AG04449 (cell line): ENCODE results near the gene RNU11.

Experiments
- CTCF ChIA-PET: fragments of 350-600 bp; formaldehyde crosslinking; extraction: SDS; loops from one replicate; lab custom pipeline; 2021; ENCODE audit warnings: antibody characterized with exemption; lab: Yijun Ruan, JAX
- POLR2A ChIA-PET: fragments of 400-600, 350-600 bp; formaldehyde crosslinking; extraction: SDS; loops from one replicate; lab custom pipeline; 2020; ENCODE audit warnings: antibody characterized with exemption, inconsistent platforms; lab: Yijun Ruan, JAX
- DNase-seq: peaks from one replicate; pipeline ENCODE4 v3.0.0-alpha.2; 2010; ENCODE audit warnings: low read depth, low spot score
- H3K4me3 ChIP-seq: 2 replicates; pipeline ENCODE4 v1.5.1; 2011; ENCODE audit warnings: low read depth, mild to moderate bottlenecking, control low read depth, low read length
- CTCF ChIP-seq: IDR thresholded peaks from one replicate; pipeline ENCODE4 v1.5.1; 2011; ENCODE audit warnings: mild to moderate bottlenecking, moderate library complexity, low read length, control low read depth, inconsistent platforms; ENCODE audit not compliant: insufficient read depth; ENCODE audit errors: missing control alignments

RNU11 gene

GRCh38 chr1:28648474-28649198, at the start of gene RNU11:
Gene RNU11 (plus strand): TSS chr1:28648600.
- no peak for TF ChIP-seq CTCF
- POLR2A ChIA-PET, result interaction anchor here (0.6 to 2.3 kb wide), 18 partner anchors 8 to 533 kb away, joined by 3 to 28 read pairs (median 6); partner anchors contain the start of genes GMEB1, SRSF4, TRNAU1AP and YTHDF2
- peak; percentile 95 for DNase-seq

GRCh38 chr1:28601696-28602095, 46.7 kb upstream of the RNU11 start:
- peak overlapping the region; percentile 23; the same call in 1 of the 2 replicates for H3K4me3 ChIP-seq
- POLR2A ChIA-PET, result interaction anchor here (0.6 to 5.2 kb wide), 5 partner anchors 21 to 353 kb away, joined by 3 to 56 read pairs (median 26); no protein-coding TSS in a partner anchor
- TF ChIP-seq CTCF, result no peak
- peak; percentile 83 for DNase-seq
- CTCF ChIA-PET, result interaction anchor here (0.6 to 7.0 kb wide), 30 partner anchors 9 to 512 kb away, joined by 3 to 144 read pairs (median 8); partner anchors contain the start of genes ATP5IF1, MED18, RAB42 and TAF12

More at GRCh38 chr1:28648474-28649198, at the start of gene RNU11:
- CTCF ChIA-PET, result interaction anchor here (0.8 kb wide), 1 partner anchor 228 kb away, joined by 3 read pairs; no protein-coding TSS in a partner anchor
- peak within 1 kb of the TSS; percentile 57 for H3K4me3 ChIP-seq

GRCh38 chr1:28602536-28603439, 45.6 kb upstream of the RNU11 start:
- ChIA-PET CTCF (interaction anchor here (0.7 to 7.0 kb wide), 41 partner anchors 10 to 513 kb away, joined by 3 to 144 read pairs (median 6); partner anchors contain the start of genes ATP5IF1, RAB42 and TAF12), POLR2A (interaction anchor here (0.6 to 5.2 kb wide), 6 partner anchors 22 to 94 kb away, joined by 3 to 56 read pairs (median 16); no protein-coding TSS in a partner anchor)
- H3K4me3 ChIP-seq, result no peak overlapping the region
- DNase-seq, result peak; percentile 42
- TF ChIP-seq CTCF, result peak; percentile 57

GRCh38 chr1:28604411-28604810, 44.0 kb upstream of the RNU11 start:
- TF ChIP-seq CTCF, result no peak
- DNase-seq, result no peak
- no peak overlapping the region for H3K4me3 ChIP-seq
- POLR2A ChIA-PET, result interaction anchor here (0.6 to 5.2 kb wide), 3 partner anchors 23 to 88 kb away, joined by 3 to 30 read pairs (median 4); no protein-coding TSS in a partner anchor
- CTCF ChIA-PET, result interaction anchor here (0.6 to 7.0 kb wide), 18 partner anchors 10 to 514 kb away, joined by 3 to 144 read pairs (median 6); partner anchors contain the start of gene YTHDF2

GRCh38 chr1:28604962-28605361, 43.4 kb upstream of the RNU11 start:
- no peak for DNase-seq
- ChIA-PET CTCF (interaction anchor here (0.6 to 7.0 kb wide), 12 partner anchors 10 to 396 kb away, joined by 3 to 144 read pairs (median 18); no protein-coding TSS in a partner anchor), POLR2A (interaction anchor here (1.4 to 5.2 kb wide), 2 partner anchors 24 to 88 kb away, joined by 4 to 30 read pairs; no protein-coding TSS in a partner anchor)
- TF ChIP-seq CTCF, result no peak
- no peak overlapping the region for H3K4me3 ChIP-seq
